ENCODE results near the gene H2BK1.

GRCh38 chr7:151204383-151205032 lies 5.8 kb downstream of the H2BK1 start:
- no peak for TF ChIP-seq ZNF644 (CRISPR knock-in tag; IDR thresholded peaks at IDR 0.05; ENCODE audit: low read depth)
- TF ChIP-seq POLR2A (IDR thresholded peaks at IDR 0.05; ENCODE audit: insufficient read depth in 1 of 2, low read depth in 2 of 2, low read length in 2 of 2): no peak
- no peak for TF ChIP-seq ARID4A (CRISPR knock-in tag; IDR thresholded peaks at IDR 0.05; ENCODE audit: borderline replicate concordance)
